Activated T-cell treated with anti-CD3 and anti-CD28 coated beads, Interleukin-2, amount 50 U/mL, for 4 hours (primary cell): ENCODE results near the gene GRAMD4. TPM values are rescaled to one million over a fixed set of nuclear protein-coding genes. Genes with fewer than 3 reads are reported as not detected.

Experiments used
- ATAC-seq, 2 donors: fragments of 200-7000 bp; cut with Tn5 transposase; one replicate each; pipeline ENCODE4 v1.10.0; 2021
- DNase-seq: peaks from one replicate; pipeline ENCODE4 v3.0.0-alpha.2; 2020
- H3K27me3 Mint-ChIP-seq: one replicate; pipeline ENCODE4 v1.8.0; 2021; ENCODE audit warnings: low read depth, mixed read lengths
- H3K36me3 Mint-ChIP-seq: one replicate; pipeline ENCODE4 v1.8.0; 2022; ENCODE audit warnings: mixed read lengths; ENCODE audit not compliant: insufficient read depth
- H3K4me1 Mint-ChIP-seq: one replicate; pipeline ENCODE4 v1.8.0; 2021; ENCODE audit warnings: low read depth, mixed read lengths
- H3K4me3 Mint-ChIP-seq: one replicate; pipeline ENCODE4 v1.8.0; 2021; ENCODE audit warnings: mild to moderate bottlenecking, moderate library complexity, mixed read lengths
- H3K9me3 Mint-ChIP-seq: one replicate; pipeline ENCODE4 v1.8.0; 2021; ENCODE audit warnings: mixed read lengths
- total RNA-seq, 3 donors: library from RNA; stranded (reverse); gene quantifications; one replicate each; pipeline ENCODE4 v1.2.1, GENCODE V29; 2021

Gene GRAMD4
- total RNA-seq, 3 donors from 2014 or later, result 30.9 to 35.4 (median 33.0) TPM

DNA sequence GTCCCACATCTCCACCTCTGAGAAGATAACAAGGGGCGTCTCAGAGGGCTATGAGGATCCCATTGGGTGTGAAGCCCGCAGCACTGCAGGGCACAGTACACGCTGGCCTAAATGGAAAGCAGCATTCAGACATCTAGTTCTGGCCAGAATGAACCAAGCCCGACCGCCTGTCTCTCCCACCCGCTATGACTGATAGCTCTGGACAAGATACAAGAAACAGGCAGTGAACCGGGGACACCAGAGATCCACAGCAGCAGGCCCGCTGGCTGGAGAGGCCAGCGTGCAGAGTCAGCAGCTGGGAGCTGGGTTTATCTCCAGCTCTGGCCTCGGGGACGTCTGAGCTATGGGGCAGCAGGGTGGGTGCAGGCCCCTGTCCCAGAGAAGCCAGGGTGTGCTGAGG, 108.3 kb downstream of the GRAMD4 start:
- H3K9me3 Mint-ChIP-seq, result no peaks in the 10 kb centered on the region
- DNase-seq, result no peak
- H3K4me1 Mint-ChIP-seq, result peaks cover 52% of the 10 kb centered on the region
- H3K36me3 Mint-ChIP-seq, result peaks cover 11% of the 10 kb centered on the region
- H3K27me3 Mint-ChIP-seq, result no peaks in the 10 kb centered on the region
- H3K4me3 Mint-ChIP-seq, result no peak overlapping the region
- ATAC-seq, result no peak

Other genes with a start within 250 kb of the GRAMD4 start
- under 1 TPM; 0.22 to 0.63 (median 0.38) TPM for gene CELSR1, start 82.8 kb upstream of the GRAMD4 start, total RNA-seq
- 10 to 100 TPM; 41.4 to 47.3 (median 44.9) TPM for gene CERK, start 117.9 kb downstream of the GRAMD4 start, total RNA-seq
- gene TBC1D22A, start 142.3 kb downstream of the GRAMD4 start, total RNA-seq, result 10 to 100 TPM; 29.8 to 31.1 (median 29.9) TPM